SHP77 (cell line): ENCODE measurements around the gene CIC.

ENCODE experiments used
- DNase-seq, 2 experiments: peaks; one replicate each; lab custom pipeline; 2025; lab: John Stamatoyannopoulos, UW

CIC gene

GRCh38 chr19:42288881-42289555, 20.0 kb downstream of the CIC start:
- no peak for DNase-seq

- DNase-seq, result no peak
Observed at GRCh38 chr19:42289556-42290041, 20.5 kb downstream of the CIC start.

GRCh38 chr19:42290136-42290522, 21.1 kb downstream of the CIC start:
- no peak for DNase-seq

GRCh38 chr19:42290523-42291434, 21.7 kb downstream of the CIC start:
- peak; percentile 24 to 27 for DNase-seq

GRCh38 chr19:42291435-42291810, 22.4 kb downstream of the CIC start:
- DNase-seq, result no peak

GRCh38 chr19:42292042-42292960, 23.2 kb downstream of the CIC start:
- no peak for DNase-seq

- no peak for DNase-seq
Observed at GRCh38 chr19:42292963-42293362, 23.9 kb downstream of the CIC start.

- DNase-seq, result no peak
Observed at GRCh38 chr19:42293540-42293939, 24.5 kb downstream of the CIC start.

- no peak for DNase-seq
Observed at GRCh38 chr19:42293948-42294347, 24.9 kb downstream of the CIC start.

GRCh38 chr19:42294471-42295137, 25.6 kb downstream of the CIC start:
- DNase-seq, result no peak

GRCh38 chr19:42295342-42295741, 26.3 kb downstream of the CIC start:
- DNase-seq, result no peak

- peak; percentile 64 to 74 for DNase-seq
Observed at GRCh38 chr19:42295831-42296525, 26.9 kb downstream of the CIC start.

- DNase-seq, result no peak
Observed at GRCh38 chr19:42297039-42297438, 28.0 kb downstream of the CIC start.

- DNase-seq, result no peak
Observed at GRCh38 chr19:42301646-42302203, 32.7 kb downstream of the CIC start, which contains the start of gene PRR19. Gene PRR19 (plus strand): TSS chr19:42302132. CDS start chr19:42309585, 7,453 bp downstream.

- DNase-seq, result no peak
Observed at GRCh38 chr19:42303101-42303464, 34.0 kb downstream of the CIC start.

GRCh38 chr19:42303876-42304275, 34.8 kb downstream of the CIC start:
- DNase-seq, result no peak

GRCh38 chr19:42306646-42307045, 37.6 kb downstream of the CIC start:
- DNase-seq, result no peak

GRCh38 chr19:42309686-42310085, 40.6 kb downstream of the CIC start:
- no peak for DNase-seq

GRCh38 chr19:42311657-42312056, 42.6 kb downstream of the CIC start:
- peak in 1 of 2 experiments; percentile 30 for DNase-seq

GRCh38 chr19:42312370-42312769, 43.3 kb downstream of the CIC start:
- DNase-seq, result no peak
